ENCODE results near the gene OR4F15.
"Not testable (repeated sequence)": the region's sequence is repeated elsewhere in the genome, so short reads cannot be mapped to it uniquely, and the experiment has no call there.

The OR4F15 gene

DNA sequence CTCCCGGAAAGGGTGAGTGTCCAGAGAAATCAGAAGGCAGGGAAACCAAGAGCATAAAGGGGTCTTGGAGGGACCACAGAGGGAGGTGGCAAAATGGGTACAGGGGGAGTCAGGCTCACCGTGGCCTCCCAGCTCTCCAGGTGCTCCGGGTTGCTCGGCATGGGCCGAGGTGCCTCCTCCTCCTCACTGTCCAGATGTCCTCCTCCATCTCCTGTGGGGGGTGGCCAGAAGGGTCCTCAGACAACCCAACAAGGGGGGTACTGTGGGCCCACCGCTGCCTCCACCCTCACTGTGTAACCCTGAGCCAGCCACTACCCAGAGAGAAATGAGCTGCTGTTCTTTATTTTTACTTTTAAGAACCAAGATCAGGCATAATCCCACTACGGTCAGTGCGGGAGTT is 39.1 kb upstream of the OR4F15 start:
- no peak overlapping the region for H3K4me2 ChIP-seq (ENCODE audit: low read length)

DNA sequence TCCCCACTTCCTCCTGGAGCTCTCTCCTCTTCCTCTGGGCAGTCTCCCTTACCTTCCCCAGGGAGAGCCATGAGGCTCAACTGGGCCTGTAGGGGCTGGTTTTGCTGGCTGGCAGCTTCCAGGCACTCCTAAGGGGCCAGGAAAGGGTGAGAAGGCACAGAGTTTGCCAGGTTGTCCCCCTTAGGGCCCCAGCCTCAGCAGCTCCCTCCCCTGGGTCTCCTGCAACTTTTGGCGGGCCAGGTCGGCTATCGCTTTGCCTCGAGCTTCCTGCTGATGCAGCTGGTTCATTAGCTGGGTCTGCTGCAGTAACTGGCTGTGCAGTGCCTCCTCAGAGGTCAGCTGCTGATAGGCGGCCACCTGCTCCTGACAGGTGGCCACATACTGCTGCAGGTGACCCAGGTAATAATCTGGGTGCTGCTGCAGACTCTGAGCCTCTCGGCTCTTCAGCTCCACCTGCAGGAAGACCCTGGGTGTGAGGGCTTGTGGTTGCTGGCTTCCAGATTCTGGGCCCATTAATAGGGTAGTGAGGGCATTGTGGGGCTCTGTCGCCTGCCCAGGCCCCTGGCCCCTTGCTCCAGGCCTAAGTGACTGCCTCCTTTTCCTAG is 38.4 kb upstream of the OR4F15 start:
- H2AFZ ChIP-seq (ENCODE audit: low read length) = no peak overlapping the region
- no peaks in the 10 kb centered on the region for H4K20me1 ChIP-seq (ENCODE audit: insufficient read depth, low read length)
- no peaks in the 10 kb centered on the region for H3K27me3 ChIP-seq (ENCODE audit: insufficient read depth, low read length)
- no peak overlapping the region for H3K4me3 ChIP-seq (ENCODE audit: low read depth, low read length, poor library complexity, severe bottlenecking)
- H3K27ac ChIP-seq (ENCODE audit: low read depth, low read length, poor library complexity, severe bottlenecking) = no peak overlapping the region
- H3K9me3 ChIP-seq (ENCODE audit: low read length) = no peaks in the 10 kb centered on the region
- no peaks in the 10 kb centered on the region for H3K4me1 ChIP-seq (ENCODE audit: insufficient read depth, low read length, severe bottlenecking)
- TF ChIP-seq, protein P1, sequence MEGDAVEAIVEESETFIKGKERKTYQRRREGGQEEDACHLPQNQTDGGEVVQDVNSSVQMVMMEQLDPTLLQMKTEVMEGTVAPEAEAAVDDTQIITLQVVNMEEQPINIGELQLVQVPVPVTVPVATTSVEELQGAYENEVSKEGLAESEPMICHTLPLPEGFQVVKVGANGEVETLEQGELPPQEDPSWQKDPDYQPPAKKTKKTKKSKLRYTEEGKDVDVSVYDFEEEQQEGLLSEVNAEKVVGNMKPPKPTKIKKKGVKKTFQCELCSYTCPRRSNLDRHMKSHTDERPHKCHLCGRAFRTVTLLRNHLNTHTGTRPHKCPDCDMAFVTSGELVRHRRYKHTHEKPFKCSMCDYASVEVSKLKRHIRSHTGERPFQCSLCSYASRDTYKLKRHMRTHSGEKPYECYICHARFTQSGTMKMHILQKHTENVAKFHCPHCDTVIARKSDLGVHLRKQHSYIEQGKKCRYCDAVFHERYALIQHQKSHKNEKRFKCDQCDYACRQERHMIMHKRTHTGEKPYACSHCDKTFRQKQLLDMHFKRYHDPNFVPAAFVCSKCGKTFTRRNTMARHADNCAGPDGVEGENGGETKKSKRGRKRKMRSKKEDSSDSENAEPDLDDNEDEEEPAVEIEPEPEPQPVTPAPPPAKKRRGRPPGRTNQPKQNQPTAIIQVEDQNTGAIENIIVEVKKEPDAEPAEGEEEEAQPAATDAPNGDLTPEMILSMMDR (IDR thresholded peaks at IDR 0.05; ENCODE audit: low read length) = peak; percentile 52
- no peak for TF ChIP-seq EZH2 (IDR thresholded peaks at IDR 0.05; ENCODE audit: borderline replicate concordance, low read length)
- H3K4me2 ChIP-seq (ENCODE audit: low read length) = no peak overlapping the region
- no peak overlapping the region for H3K9ac ChIP-seq (ENCODE audit: low read length)
- no peaks in the 10 kb centered on the region for H3K79me2 ChIP-seq (ENCODE audit: insufficient read depth, low read length)
- no peaks in the 10 kb centered on the region for H3K36me3 ChIP-seq (ENCODE audit: insufficient read depth, low read length)
- H3F3A ChIP-seq (ENCODE audit: insufficient read depth, low read length) = no peaks in the 10 kb centered on the region
- no peaks in the 10 kb centered on the region for H3K9me2 ChIP-seq (ENCODE audit: low read depth, low read length)

More for the DNA sequence above, 39.1 kb upstream of the OR4F15 start:
- Histone ChIP-seq H3K9me3 (ENCODE audit: low read length) (no peaks in the 10 kb centered on the region), H3K9me2 (ENCODE audit: low read depth, low read length) (no peaks in the 10 kb centered on the region), H3K4me3 (ENCODE audit: low read depth, low read length, poor library complexity, severe bottlenecking) (no peak overlapping the region), H3K36me3 (ENCODE audit: insufficient read depth, low read length) (no peaks in the 10 kb centered on the region), H3K9ac (ENCODE audit: low read length) (no peak overlapping the region), H3K4me1 (ENCODE audit: insufficient read depth, low read length, severe bottlenecking) (no peaks in the 10 kb centered on the region), H2AFZ (ENCODE audit: low read length) (no peak overlapping the region), H3K27me3 (ENCODE audit: insufficient read depth, low read length) (no peaks in the 10 kb centered on the region), H3F3A (ENCODE audit: insufficient read depth, low read length) (no peaks in the 10 kb centered on the region), H3K79me2 (ENCODE audit: insufficient read depth, low read length) (no peaks in the 10 kb centered on the region), H3K27ac (ENCODE audit: low read depth, low read length, poor library complexity, severe bottlenecking) (no peak overlapping the region), H4K20me1 (ENCODE audit: insufficient read depth, low read length) (no peaks in the 10 kb centered on the region)
- TF ChIP-seq EZH2 (IDR thresholded peaks at IDR 0.05; ENCODE audit: borderline replicate concordance, low read length) = no peak
- TF ChIP-seq, protein P1 (IDR thresholded peaks at IDR 0.05; ENCODE audit: low read length) = no peak

DNA sequence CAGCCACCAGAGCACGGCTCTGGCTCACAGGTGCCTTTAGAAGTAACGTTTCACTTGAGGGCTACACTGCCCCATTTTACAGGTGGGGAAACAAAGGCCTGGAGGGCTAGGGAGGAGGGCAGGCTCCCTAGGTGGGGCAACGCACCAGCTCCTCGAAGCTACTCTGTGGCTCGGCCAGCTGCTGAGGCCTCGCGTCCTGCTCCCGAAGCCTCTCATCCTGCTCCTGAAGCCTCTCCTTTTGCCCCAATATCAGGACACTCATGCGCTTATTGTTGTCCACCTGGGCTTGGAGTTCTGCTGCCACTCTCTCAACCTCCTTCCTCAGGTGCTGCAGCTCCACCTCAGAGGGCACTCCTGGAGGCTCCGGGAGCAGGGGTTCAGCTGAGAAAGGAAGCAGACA is 36.9 kb upstream of the OR4F15 start:
- Histone ChIP-seq H2AFZ (ENCODE audit: low read length) (no peak overlapping the region), H3K79me2 (ENCODE audit: insufficient read depth, low read length) (no peaks in the 10 kb centered on the region), H3K4me1 (ENCODE audit: insufficient read depth, low read length, severe bottlenecking) (no peaks in the 10 kb centered on the region), H3K36me3 (ENCODE audit: insufficient read depth, low read length) (no peaks in the 10 kb centered on the region), H3F3A (ENCODE audit: insufficient read depth, low read length) (no peaks in the 10 kb centered on the region), H4K20me1 (ENCODE audit: insufficient read depth, low read length) (no peaks in the 10 kb centered on the region), H3K27ac (ENCODE audit: low read depth, low read length, poor library complexity, severe bottlenecking) (no peak overlapping the region), H3K9me2 (ENCODE audit: low read depth, low read length) (no peaks in the 10 kb centered on the region), H3K9ac (ENCODE audit: low read length) (no peak overlapping the region), H3K9me3 (ENCODE audit: low read length) (no peaks in the 10 kb centered on the region), H3K4me2 (ENCODE audit: low read length) (no peak overlapping the region), H3K27me3 (ENCODE audit: insufficient read depth, low read length) (no peaks in the 10 kb centered on the region), H3K4me3 (ENCODE audit: low read depth, low read length, poor library complexity, severe bottlenecking) (no peak overlapping the region)
- no peak for TF ChIP-seq EZH2 (IDR thresholded peaks at IDR 0.05; ENCODE audit: borderline replicate concordance, low read length)
- TF ChIP-seq, protein P1 (IDR thresholded peaks at IDR 0.05; ENCODE audit: low read length) = no peak

DNA sequence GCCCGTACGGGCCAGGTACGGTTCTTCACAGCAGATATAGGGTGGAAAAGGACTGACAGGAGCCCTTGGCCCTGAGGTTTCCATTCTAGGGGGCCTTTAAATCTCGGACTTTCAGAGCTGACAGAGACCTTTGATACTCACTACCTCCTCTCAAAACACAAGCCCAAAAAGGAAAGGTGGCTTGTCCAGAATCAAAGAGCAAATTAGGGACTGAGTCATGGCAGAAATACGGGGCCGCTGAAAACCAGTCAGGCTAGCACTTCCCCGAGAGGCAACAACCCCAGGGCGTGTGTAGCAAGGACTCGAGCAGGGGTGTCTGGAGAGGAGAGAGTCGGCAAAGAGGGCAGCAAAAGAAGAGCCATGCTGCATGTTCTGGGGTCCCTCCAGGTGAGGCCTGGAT is 33.4 kb upstream of the OR4F15 start:
- H3K9ac ChIP-seq (ENCODE audit: low read length); H3K4me3 ChIP-seq (ENCODE audit: low read depth, low read length, poor library complexity, severe bottlenecking); H3K27me3 ChIP-seq (ENCODE audit: insufficient read depth, low read length); H2AFZ ChIP-seq (ENCODE audit: low read length); H3K27ac ChIP-seq (ENCODE audit: low read depth, low read length, poor library complexity, severe bottlenecking); H3K9me3 ChIP-seq (ENCODE audit: low read length); H3K4me2 ChIP-seq (ENCODE audit: low read length); H3K36me3 ChIP-seq (ENCODE audit: insufficient read depth, low read length); H3K9me2 ChIP-seq (ENCODE audit: low read depth, low read length); H4K20me1 ChIP-seq (ENCODE audit: insufficient read depth, low read length); H3K79me2 ChIP-seq (ENCODE audit: insufficient read depth, low read length); H3F3A ChIP-seq (ENCODE audit: insufficient read depth, low read length); H3K4me1 ChIP-seq (ENCODE audit: insufficient read depth, low read length, severe bottlenecking): not testable (repeated sequence)

DNA sequence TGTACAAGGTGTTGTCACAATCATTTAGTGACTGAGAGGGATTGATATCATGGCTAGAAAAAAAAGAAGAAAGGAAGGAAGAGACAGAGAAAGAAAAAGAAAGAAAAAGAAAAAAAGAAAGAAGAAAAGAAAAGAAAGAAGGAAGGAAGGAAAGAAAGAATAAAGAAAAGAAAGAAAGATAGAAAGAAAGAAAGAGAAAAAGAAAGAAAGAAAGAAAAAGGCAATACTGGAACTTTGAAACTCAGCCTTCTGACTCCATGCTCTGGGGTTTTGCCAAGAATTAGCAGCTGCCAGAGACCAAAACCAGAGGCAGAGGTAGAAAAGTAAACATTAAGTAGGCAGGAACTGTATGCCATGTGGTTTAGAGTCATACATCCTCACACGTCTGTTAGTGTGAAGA is 31.8 kb upstream of the OR4F15 start:
- H3K4me2 ChIP-seq (ENCODE audit: low read length) = not testable (repeated sequence)

More for the DNA sequence above, 31.8 kb upstream of the OR4F15 start:
- H3F3A ChIP-seq (ENCODE audit: insufficient read depth, low read length); H2AFZ ChIP-seq (ENCODE audit: low read length); H3K9me3 ChIP-seq (ENCODE audit: low read length); H3K27ac ChIP-seq (ENCODE audit: low read depth, low read length, poor library complexity, severe bottlenecking); H3K9me2 ChIP-seq (ENCODE audit: low read depth, low read length); H3K9ac ChIP-seq (ENCODE audit: low read length); H4K20me1 ChIP-seq (ENCODE audit: insufficient read depth, low read length); H3K4me1 ChIP-seq (ENCODE audit: insufficient read depth, low read length, severe bottlenecking); H3K4me3 ChIP-seq (ENCODE audit: low read depth, low read length, poor library complexity, severe bottlenecking); H3K27me3 ChIP-seq (ENCODE audit: insufficient read depth, low read length); H3K36me3 ChIP-seq (ENCODE audit: insufficient read depth, low read length); H3K79me2 ChIP-seq (ENCODE audit: insufficient read depth, low read length): not testable (repeated sequence)
